ENCODE data around the gene DRC7. TPM values are rescaled to one million over a fixed set of nuclear protein-coding genes. Genes with fewer than 3 reads are reported as not detected.

Gene DRC7
- total RNA-seq, 1 experiment from 2014 or later, result not detected

- H3K27me3 ChIP-seq (ENCODE audit: control insufficient read depth, insufficient read depth, low read length), result no peaks in the 10 kb centered on the region
- CTCF ChIA-PET, result interaction anchor here (0.7 kb wide), 1 partner anchor 71 kb away, joined by 9 read pairs; the partner anchor contains the start of gene KATNB1
- no peak for DNase-seq (ENCODE audit: low read depth, low spot score)
- H3K4me3 ChIP-seq (ENCODE audit: low read depth in 2 of 2, low read length in 2 of 2), result no peak overlapping the region
- H3K36me3 ChIP-seq (ENCODE audit: control insufficient read depth, insufficient read depth, low read length), result no peaks in the 10 kb centered on the region
- TF ChIP-seq CTCF (IDR thresholded peaks at IDR 0.05) (no peak; the same call in 1 of the 2 replicates), SIN3A (IDR thresholded peaks at IDR 0.05; ENCODE audit: borderline replicate concordance, insufficient read depth, low read depth, low read length) (no peak), TCF7L2 (IDR thresholded peaks at IDR 0.05; ENCODE audit: low read depth, low read length) (no peak), POLR2AphosphoS5 (IDR thresholded peaks at IDR 0.05; ENCODE audit: low read depth, low read length) (no peak)
- ATAC-seq, result peak; percentile 37; the same call in 1 of the 2 replicates
- in situ Hi-C loops (cut with HindIII; ENCODE audit: low pct_unique_long_range_greater_than_20kb, low sequenced_read_pairs) (no loop called here), intact Hi-C loops (cut with micrococcal nuclease; ENCODE audit: unreplicated experiment) (no loop called here)
- POLR2A ChIA-PET, result no interaction called here
- no peaks in the 10 kb centered on the region for H3K4me1 ChIP-seq (ENCODE audit: control insufficient read depth, insufficient read depth, low read length)
- BruUV-seq (replicated peaks), result no TSS peak
- no peak overlapping the region for H3K27ac ChIP-seq (ENCODE audit: low read length)
- no peaks in the 10 kb centered on the region for H3K9me3 ChIP-seq (ENCODE audit: control insufficient read depth, insufficient read depth, low read depth, low read length)
Measured at GRCh38 chr16:57663917-57664661, 30.5 kb upstream of the DRC7 start.

- Histone ChIP-seq H3K4me3 (ENCODE audit: low read depth in 2 of 2, low read length in 2 of 2) (no peak overlapping the region), H3K27me3 (ENCODE audit: control insufficient read depth, insufficient read depth, low read length) (no peaks in the 10 kb centered on the region), H3K4me1 (ENCODE audit: control insufficient read depth, insufficient read depth, low read length) (no peaks in the 10 kb centered on the region), H3K36me3 (ENCODE audit: control insufficient read depth, insufficient read depth, low read length) (no peaks in the 10 kb centered on the region), H3K9me3 (ENCODE audit: control insufficient read depth, insufficient read depth, low read depth, low read length) (no peaks in the 10 kb centered on the region), H3K27ac (ENCODE audit: low read length) (no peak overlapping the region)
- intact Hi-C loops (cut with micrococcal nuclease; ENCODE audit: unreplicated experiment), result no loop called here
- TF ChIP-seq REST (IDR thresholded peaks at IDR 0.05; ENCODE audit: insufficient read depth in 1 of 2, low read depth in 2 of 2, low read length in 1 of 2) (no peak), TCF7L2 (IDR thresholded peaks at IDR 0.05; ENCODE audit: low read depth, low read length) (no peak), POLR2AphosphoS5 (IDR thresholded peaks at IDR 0.05; ENCODE audit: low read depth, low read length) (no peak), CTCF (IDR thresholded peaks at IDR 0.05) (no peak), SIN3A (IDR thresholded peaks at IDR 0.05; ENCODE audit: borderline replicate concordance, insufficient read depth, low read depth, low read length) (no peak)
- no TSS peak for BruUV-seq (replicated peaks)
- in situ Hi-C loops (cut with HindIII; ENCODE audit: low pct_unique_long_range_greater_than_20kb, low sequenced_read_pairs), result no loop called here
- no peak for ATAC-seq
- DNase-seq (ENCODE audit: low read depth, low spot score), result no peak
- ChIA-PET CTCF (interaction anchor here (0.7 kb wide), 1 partner anchor 71 kb away, joined by 9 read pairs; the partner anchor contains the start of gene KATNB1), POLR2A (no interaction called here)
Measured at GRCh38 chr16:57664662-57665025, 30.0 kb upstream of the DRC7 start.
